H9 (cell line): ENCODE data around the gene ZCWPW1. TPM values are rescaled to one million over a fixed set of nuclear protein-coding genes. Genes with fewer than 3 reads are reported as not detected.

Experiments
- DNase-seq: peaks from one replicate; pipeline ENCODE4 v3.0.0-alpha.2; 2017
- H2AFZ ChIP-seq: one replicate; pipeline ENCODE4 v1.6.1; 2013; ENCODE audit warnings: mild to moderate bottlenecking, low read length, control low read depth, moderate library complexity
- H2AK5ac ChIP-seq: 2 replicates; pipeline ENCODE4 v1.6.1; 2013; ENCODE audit warnings: low read length, control low read depth, mixed read lengths; ENCODE audit not compliant: insufficient read length
- H2BK120ac ChIP-seq: one replicate; pipeline ENCODE4 v1.6.1; 2013; ENCODE audit warnings: low read depth, mild to moderate bottlenecking, low read length, control low read depth, inconsistent platforms; ENCODE audit not compliant: poor library complexity, severe bottlenecking
- H2BK12ac ChIP-seq: 2 replicates; pipeline ENCODE4 v1.6.1; 2013; ENCODE audit warnings: low read length, control low read depth, mixed read lengths, low read depth; ENCODE audit not compliant: insufficient read length
- H2BK15ac ChIP-seq: 2 replicates; pipeline ENCODE4 v1.6.1; 2013; ENCODE audit warnings: low read depth, low read length, control low read depth
- H2BK20ac ChIP-seq: one replicate; pipeline ENCODE4 v1.6.1; 2013; ENCODE audit warnings: low read depth, mild to moderate bottlenecking, low read length, control low read depth, inconsistent platforms; ENCODE audit not compliant: poor library complexity, severe bottlenecking
- H2BK5ac ChIP-seq: 2 replicates; pipeline ENCODE4 v1.6.1; 2013; ENCODE audit warnings: low read length, control low read depth, mixed read lengths; ENCODE audit not compliant: insufficient read length
- H3K14ac ChIP-seq: 2 replicates; pipeline ENCODE4 v1.6.1; 2013; ENCODE audit warnings: low read length, control low read depth; ENCODE audit not compliant: insufficient read depth
- H3K18ac ChIP-seq: 2 replicates; pipeline ENCODE4 v1.6.1; 2013; ENCODE audit warnings: low read depth, mild to moderate bottlenecking, mixed read lengths, low read length, control low read depth; ENCODE audit not compliant: insufficient read length
- H3K23ac ChIP-seq: 2 replicates; pipeline ENCODE4 v1.6.1; 2013; ENCODE audit warnings: low read length, control low read depth, mixed read lengths, low read depth; ENCODE audit not compliant: insufficient read length
- H3K23me2 ChIP-seq: 2 replicates; pipeline ENCODE4 v1.6.1; 2013; ENCODE audit warnings: low read depth, mild to moderate bottlenecking, mixed read lengths, low read length, control low read depth; ENCODE audit not compliant: insufficient read length, poor library complexity, severe bottlenecking
- H3K27ac ChIP-seq: 2 replicates; pipeline ENCODE4 v1.5.1; 2013; ENCODE audit warnings: low read length, control low read depth, mixed read lengths, low read depth; ENCODE audit not compliant: insufficient read length
- H3K27me3 ChIP-seq: 2 replicates; pipeline ENCODE4 v1.6.1; 2013; ENCODE audit warnings: low read length, control low read depth, inconsistent platforms; ENCODE audit not compliant: insufficient read depth
- H3K4ac ChIP-seq: 2 replicates; pipeline ENCODE4 v1.6.1; 2013; ENCODE audit warnings: low read depth, mild to moderate bottlenecking, control low read depth, inconsistent platforms, low read length, moderate library complexity
- H3K4me1 ChIP-seq: 2 replicates; pipeline ENCODE4 v1.6.1; 2013; ENCODE audit warnings: low read length, control low read depth, inconsistent platforms; ENCODE audit not compliant: insufficient read depth
- H3K4me2 ChIP-seq: 2 replicates; pipeline ENCODE4 v1.6.1; 2013; ENCODE audit warnings: low read length, control low read depth, mixed read lengths; ENCODE audit not compliant: insufficient read length, insufficient read depth
- H3K56ac ChIP-seq: 2 replicates; pipeline ENCODE4 v1.6.1; 2013; ENCODE audit warnings: low read depth, mild to moderate bottlenecking, mixed read lengths, low read length, control low read depth; ENCODE audit not compliant: insufficient read length
- H3K79me1 ChIP-seq: 2 replicates; pipeline ENCODE4 v1.6.1; 2013; ENCODE audit warnings: low read depth, mild to moderate bottlenecking, moderate library complexity, low read length, control low read depth, inconsistent platforms; ENCODE audit not compliant: insufficient read depth, poor library complexity, severe bottlenecking
- H3K79me2 ChIP-seq: 2 replicates; pipeline ENCODE4 v1.6.1; 2013; ENCODE audit warnings: low read length, control low read depth, inconsistent platforms; ENCODE audit not compliant: insufficient read depth
- H3K9ac ChIP-seq: 2 replicates; pipeline ENCODE4 v1.6.1; 2013; ENCODE audit warnings: low read length, control low read depth, mixed read lengths; ENCODE audit not compliant: insufficient read length; ENCODE audit errors: extremely low read depth
- H3K9me3 ChIP-seq: one replicate; pipeline ENCODE4 v1.6.1; 2013; ENCODE audit warnings: low read depth, low read length, inconsistent platforms; ENCODE audit not compliant: control insufficient read depth
- H3T11ph ChIP-seq: one replicate; pipeline ENCODE4 v1.6.1; 2013; ENCODE audit warnings: mild to moderate bottlenecking, low read length, control low read depth, inconsistent platforms
- H4K20me1 ChIP-seq: one replicate; pipeline ENCODE4 v1.6.1; 2013; ENCODE audit not compliant: control insufficient read depth, insufficient read length, insufficient read depth
- H4K5ac ChIP-seq: 2 replicates; pipeline ENCODE4 v1.6.1; 2013; ENCODE audit warnings: low read depth, mild to moderate bottlenecking, mixed read lengths, low read length, control low read depth; ENCODE audit not compliant: insufficient read length
- H4K8ac ChIP-seq: replicated peaks from 2 replicates; pipeline ENCODE4 v1.6.1; 2013; ENCODE audit warnings: low read length, control low read depth, mixed read lengths, low read depth; ENCODE audit not compliant: insufficient read length
- H4K91ac ChIP-seq: 2 replicates; pipeline ENCODE4 v1.6.1; 2013; ENCODE audit warnings: low read depth, mild to moderate bottlenecking, moderate library complexity, mixed read lengths, low read length, control low read depth; ENCODE audit not compliant: insufficient read length
- H3K27ac Mint-ChIP-seq, 3 experiments: 2 replicates in 2 of 3; 3 replicates in 1 of 3; pipeline ENCODE4 v1.8.0; 2020 to 2021; ENCODE audit warnings: mixed read lengths in 3 of 3, mild to moderate bottlenecking in 1 of 3, moderate library complexity in 1 of 3
- H3K27me3 Mint-ChIP-seq: 2 replicates; pipeline ENCODE4 v1.8.0; 2021; ENCODE audit warnings: low read depth, mild to moderate bottlenecking, moderate library complexity, mixed read lengths
- H3K36me3 Mint-ChIP-seq, 3 experiments: 2 replicates in 2 of 3; 3 replicates in 1 of 3; pipeline ENCODE4 v1.8.0; 2020 to 2021; ENCODE audit warnings: low read depth in 3 of 3, mixed read lengths in 3 of 3; ENCODE audit not compliant: insufficient read depth in 1 of 3
- H3K4me1 Mint-ChIP-seq, 2 experiments: 2 replicates each; pipeline ENCODE4 v1.8.0; 2020; ENCODE audit warnings: mixed read lengths in 2 of 2
- H3K4me3 Mint-ChIP-seq, 2 experiments: 2 replicates in 1 of 2; 3 replicates in 1 of 2; pipeline ENCODE4 v1.8.0; 2020 to 2021; ENCODE audit warnings: mild to moderate bottlenecking in 2 of 2, mixed read lengths in 2 of 2, moderate library complexity in 1 of 2
- H3K9me3 Mint-ChIP-seq, 2 experiments: 2 replicates in 1 of 2; 3 replicates in 1 of 2; pipeline ENCODE4 v1.8.0; 2020; ENCODE audit warnings: mild to moderate bottlenecking in 2 of 2, mixed read lengths in 2 of 2, moderate library complexity in 1 of 2
- CTCF ChIP-seq: fragments of 200-600 bp; sonication (generic); conservative IDR thresholded peaks from 3 replicates; pipeline ENCODE4 v1.8.0; 2021; ENCODE audit warnings: antibody characterized with exemption, mild to moderate bottlenecking
- WGBS: extraction: QIAGEN DNeasy Blood & Tissue Kit; methylation state at CpG from one replicate; pipeline ENCODE4 v1.1.7; 2013; ENCODE audit warnings: missing lambda C conversion rate, low lambda C conversion rate, mixed read lengths; ENCODE audit not compliant: insufficient read length; ENCODE audit errors: extremely low coverage; 5-methylcytosine and 5-hydroxymethylcytosine counted together
- total RNA-seq: library from RNA; stranded (reverse); gene quantifications from 2 replicates; pipeline ENCODE4 v1.2.1, GENCODE V29; 2021

ZCWPW1 gene
- total RNA-seq, 1 experiment from 2014 or later = 1.1 TPM

GRCh38 chr7:100400041-100400440 is 28.5 kb downstream of the ZCWPW1 start:
- H3K23ac ChIP-seq = no peak overlapping the region
- no peak overlapping the region for H3K4me2 ChIP-seq
- no CpG with 5 or more reads among the region's 3 CpGs for WGBS
- no peak overlapping the region for H2AFZ ChIP-seq
- H3K4me1 Mint-ChIP-seq = peaks cover 16 to 28% of the 10 kb centered on the region in 2 experiments
- H2AK5ac ChIP-seq = no peak overlapping the region
- H3K27ac ChIP-seq = no peak overlapping the region
- H3K18ac ChIP-seq = no peak overlapping the region
- no peaks in the 10 kb centered on the region for H3K4me1 ChIP-seq
- H3K36me3 Mint-ChIP-seq = no peaks in the 10 kb centered on the region
- H2BK120ac ChIP-seq = no peak overlapping the region
- H2BK20ac ChIP-seq = no peak overlapping the region
- no peak overlapping the region for H4K5ac ChIP-seq
- DNase-seq = no peak
- H3K4me3 Mint-ChIP-seq = no peak overlapping the region
- H3K9me3 Mint-ChIP-seq = no peaks in the 10 kb centered on the region
- no peak overlapping the region for H3K14ac ChIP-seq
- no peak overlapping the region for H4K91ac ChIP-seq
- peaks cover 49% of the 10 kb centered on the region for H3K27me3 Mint-ChIP-seq
- no peaks in the 10 kb centered on the region for H3K27me3 ChIP-seq
- H3K79me1 ChIP-seq = no peaks in the 10 kb centered on the region
- H2BK15ac ChIP-seq = no peak overlapping the region
- no peak for TF ChIP-seq CTCF
- no peaks in the 10 kb centered on the region for H3K79me2 ChIP-seq
- no peak overlapping the region for H3K9ac ChIP-seq
- no peak overlapping the region for H4K8ac ChIP-seq
- H3K27ac Mint-ChIP-seq = no peak overlapping the region
- H3K4ac ChIP-seq = no peak overlapping the region
- H4K20me1 ChIP-seq = no peaks in the 10 kb centered on the region
- no peaks in the 10 kb centered on the region for H3K9me3 ChIP-seq
- no peak overlapping the region for H2BK12ac ChIP-seq
- no peak overlapping the region for H2BK5ac ChIP-seq
- peaks cover 2% of the 10 kb centered on the region for H3K23me2 ChIP-seq
- H3K56ac ChIP-seq = no peak overlapping the region
- no peak overlapping the region for H3T11ph ChIP-seq
